IMR-90 (cell line): ENCODE data around the gene PLB1.

Experiments used
- MAZ ChIP-seq: IDR thresholded peaks from 2 replicates; pipeline ENCODE4 v1.6.1; 2012; ENCODE audit warnings: low read depth, mild to moderate bottlenecking, low read length, improper control_type of control experiment, moderate library complexity, borderline replicate concordance
- NFE2L2 ChIP-seq: fragments of 150-350 bp; IDR thresholded peaks from 2 replicates; pipeline ENCODE4 v1.6.1; 2016; ENCODE audit warnings: low read depth, mild to moderate bottlenecking, low read length
- POLR2A ChIP-seq: IDR thresholded peaks from 2 replicates; pipeline ENCODE4 v1.6.1; 2012; ENCODE audit warnings: mild to moderate bottlenecking, low read depth, low read length
- TF ChIP-seq, protein P1 (sequence below): conservative IDR thresholded peaks from 2 replicates; pipeline ENCODE4 v1.5.1; 2012; ENCODE audit warnings: mild to moderate bottlenecking, low read depth, low read length, improper control_type of control experiment
- TF ChIP-seq, protein P2 (sequence below): fragments of 150-350 bp; IDR thresholded peaks from 2 replicates; pipeline ENCODE4 v1.6.1; 2017; ENCODE audit warnings: mild to moderate bottlenecking, antibody characterized with exemption, low read length, low read depth

DNA sequence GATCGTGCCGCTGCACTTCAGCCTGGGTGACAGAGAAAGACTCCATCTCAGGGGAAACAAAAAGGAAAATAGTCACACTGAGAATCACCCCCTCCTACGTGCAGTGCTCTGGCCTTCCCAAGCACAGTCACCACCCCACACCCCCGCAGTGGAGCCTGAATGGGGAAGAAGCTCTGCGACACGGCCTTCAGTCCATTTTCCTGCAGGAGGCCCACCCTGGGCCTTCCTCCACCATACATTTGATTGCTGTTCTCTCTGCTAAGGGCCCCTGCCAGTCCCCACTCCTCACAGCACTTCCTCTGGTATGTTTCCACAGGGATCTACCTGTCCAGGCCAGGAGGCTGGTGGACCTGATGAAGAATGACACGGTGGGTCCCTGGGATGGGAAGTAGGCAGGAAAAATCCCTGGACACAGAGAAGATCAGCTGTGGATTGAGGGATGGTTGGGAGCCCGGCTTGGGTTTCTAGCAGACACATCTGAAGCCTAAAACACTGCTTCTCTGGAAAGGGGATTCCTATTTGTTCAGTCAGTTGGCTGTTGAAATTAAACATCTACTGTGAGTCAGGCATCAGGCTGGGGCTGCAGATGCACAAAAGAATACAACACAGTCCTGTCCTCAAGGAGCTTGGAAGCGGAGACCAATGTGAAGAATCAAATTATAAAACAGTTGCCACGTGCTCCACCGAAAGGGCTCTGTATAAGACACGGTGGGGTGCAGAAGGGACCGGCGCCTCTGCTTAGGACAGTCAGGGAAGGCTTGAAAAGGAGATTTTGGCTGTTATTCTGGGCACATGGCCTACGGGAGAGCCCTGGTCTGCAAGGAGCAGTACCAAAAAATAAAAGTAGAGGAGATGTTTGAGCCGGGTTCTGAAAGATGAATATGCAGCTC lies 82.2 kb downstream of the PLB1 start:
- no peak for TF ChIP-seq POLR2A
- TF ChIP-seq, protein P1, sequence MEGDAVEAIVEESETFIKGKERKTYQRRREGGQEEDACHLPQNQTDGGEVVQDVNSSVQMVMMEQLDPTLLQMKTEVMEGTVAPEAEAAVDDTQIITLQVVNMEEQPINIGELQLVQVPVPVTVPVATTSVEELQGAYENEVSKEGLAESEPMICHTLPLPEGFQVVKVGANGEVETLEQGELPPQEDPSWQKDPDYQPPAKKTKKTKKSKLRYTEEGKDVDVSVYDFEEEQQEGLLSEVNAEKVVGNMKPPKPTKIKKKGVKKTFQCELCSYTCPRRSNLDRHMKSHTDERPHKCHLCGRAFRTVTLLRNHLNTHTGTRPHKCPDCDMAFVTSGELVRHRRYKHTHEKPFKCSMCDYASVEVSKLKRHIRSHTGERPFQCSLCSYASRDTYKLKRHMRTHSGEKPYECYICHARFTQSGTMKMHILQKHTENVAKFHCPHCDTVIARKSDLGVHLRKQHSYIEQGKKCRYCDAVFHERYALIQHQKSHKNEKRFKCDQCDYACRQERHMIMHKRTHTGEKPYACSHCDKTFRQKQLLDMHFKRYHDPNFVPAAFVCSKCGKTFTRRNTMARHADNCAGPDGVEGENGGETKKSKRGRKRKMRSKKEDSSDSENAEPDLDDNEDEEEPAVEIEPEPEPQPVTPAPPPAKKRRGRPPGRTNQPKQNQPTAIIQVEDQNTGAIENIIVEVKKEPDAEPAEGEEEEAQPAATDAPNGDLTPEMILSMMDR: no peak
- no peak for TF ChIP-seq NFE2L2
- TF ChIP-seq, protein P2, sequence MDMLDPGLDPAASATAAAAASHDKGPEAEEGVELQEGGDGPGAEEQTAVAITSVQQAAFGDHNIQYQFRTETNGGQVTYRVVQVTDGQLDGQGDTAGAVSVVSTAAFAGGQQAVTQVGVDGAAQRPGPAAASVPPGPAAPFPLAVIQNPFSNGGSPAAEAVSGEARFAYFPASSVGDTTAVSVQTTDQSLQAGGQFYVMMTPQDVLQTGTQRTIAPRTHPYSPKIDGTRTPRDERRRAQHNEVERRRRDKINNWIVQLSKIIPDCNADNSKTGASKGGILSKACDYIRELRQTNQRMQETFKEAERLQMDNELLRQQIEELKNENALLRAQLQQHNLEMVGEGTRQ: no peak
- TF ChIP-seq MAZ: no peak
